ENCODE results near the gene FADS2.

FADS2 gene

GRCh38 chr11:61905801-61906521 is 77.9 kb downstream of the FADS2 start:
- DNase-seq (ENCODE audit: low spot score) = no peak

GRCh38 chr11:61906522-61906909 is 78.4 kb downstream of the FADS2 start:
- DNase-seq (ENCODE audit: low spot score) = no peak

GRCh38 chr11:61907282-61907681 is 79.2 kb downstream of the FADS2 start:
- DNase-seq (ENCODE audit: low spot score) = no peak

GRCh38 chr11:61907871-61908729 is 80.0 kb downstream of the FADS2 start:
- no peak for DNase-seq (ENCODE audit: low spot score)

- DNase-seq (ENCODE audit: low spot score) = peak; percentile 38
These were observed 80.7 kb downstream of the FADS2 start for GRCh38 chr11:61908730-61909316.

GRCh38 chr11:61910187-61911127 is 82.4 kb downstream of the FADS2 start:
- DNase-seq (ENCODE audit: low spot score) = no peak

- no peak for DNase-seq (ENCODE audit: low spot score)
These were observed 83.1 kb downstream of the FADS2 start for GRCh38 chr11:61911128-61911700.

GRCh38 chr11:61911701-61912529 is 83.8 kb downstream of the FADS2 start:
- DNase-seq (ENCODE audit: low spot score) = no peak

GRCh38 chr11:61912530-61912898 is 84.4 kb downstream of the FADS2 start:
- DNase-seq (ENCODE audit: low spot score) = peak; percentile 65

GRCh38 chr11:61912991-61913698 is 85.0 kb downstream of the FADS2 start:
- no peak for DNase-seq (ENCODE audit: low spot score)

- no peak for DNase-seq (ENCODE audit: low spot score)
These were observed 85.7 kb downstream of the FADS2 start for GRCh38 chr11:61913699-61914395.

- DNase-seq (ENCODE audit: low spot score) = no peak
These were observed 86.5 kb downstream of the FADS2 start for GRCh38 chr11:61914471-61915171.

- DNase-seq (ENCODE audit: low spot score) = no peak
These were observed 88.7 kb downstream of the FADS2 start for GRCh38 chr11:61916737-61917333.

Measured in pons (tissue), 1 donor.